GM18861 (cell line): ENCODE measurements around the gene C2CD2L.
A peak's percentile ranks its signal among the peaks of the same experiment; 100 is the strongest.
"Not testable (repeated sequence)": the region's sequence is repeated elsewhere in the genome, so short reads cannot be mapped to it uniquely, and the experiment has no call there.

Experiments
- ATAC-seq: cut with Tn5 transposase; IDR thresholded peaks from one replicate; pipeline ENCODE4 v1.9.1; 2021; ENCODE audit not compliant: unreplicated experiment

C2CD2L gene

DNA sequence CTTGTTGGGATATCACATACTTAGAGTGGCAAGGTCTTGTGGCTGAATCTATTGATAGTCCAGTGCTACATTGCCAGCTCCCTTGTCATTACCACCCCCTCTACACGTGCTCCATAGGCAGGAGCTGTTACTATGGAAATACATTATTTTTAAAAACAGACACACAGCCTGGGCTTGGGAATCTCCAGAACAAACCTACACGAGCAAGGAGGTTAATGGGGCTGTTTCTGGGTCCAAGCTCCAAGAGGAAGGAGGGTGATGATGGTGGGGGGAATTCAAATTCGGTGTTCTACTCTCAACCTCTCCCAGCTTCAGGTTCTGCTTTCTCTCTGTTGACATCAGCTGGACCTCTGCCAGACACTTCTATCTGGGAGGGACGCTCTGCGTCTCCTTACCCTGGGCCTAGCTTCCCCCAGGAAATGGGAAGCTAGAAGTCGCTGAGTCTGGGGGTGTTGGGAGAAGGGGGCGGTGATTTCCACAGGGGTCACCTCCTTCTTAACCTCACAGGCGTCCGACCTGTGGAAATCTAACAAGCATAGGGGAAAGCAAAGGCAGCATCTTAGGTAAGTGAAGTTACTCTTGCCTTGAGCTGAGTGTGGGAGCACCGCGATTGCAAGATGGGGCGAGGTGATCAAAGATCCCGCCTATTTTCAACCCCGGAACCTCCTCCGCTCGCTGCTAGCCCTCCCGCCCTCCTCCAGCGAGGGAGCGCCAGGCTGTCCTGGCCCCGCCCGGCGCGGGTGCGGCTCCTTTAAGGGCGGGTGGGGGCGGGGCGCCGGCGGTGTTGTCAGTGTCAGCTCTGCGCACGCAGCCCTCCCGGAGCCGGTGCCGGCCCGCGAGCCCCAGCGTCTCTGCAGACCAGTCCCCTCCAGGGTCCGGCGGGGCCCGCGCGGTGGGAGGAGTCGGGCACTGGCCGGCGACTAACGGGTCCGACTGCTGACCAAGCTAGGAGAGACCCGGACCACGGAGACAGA, at the start of gene C2CD2L:
Gene C2CD2L, plus strand, starts transcription at position 781 of the 974 bp plus-strand sequence. CDS start 398 bp downstream, outside the sequence.
- ATAC-seq, result peak; percentile 53

DNA sequence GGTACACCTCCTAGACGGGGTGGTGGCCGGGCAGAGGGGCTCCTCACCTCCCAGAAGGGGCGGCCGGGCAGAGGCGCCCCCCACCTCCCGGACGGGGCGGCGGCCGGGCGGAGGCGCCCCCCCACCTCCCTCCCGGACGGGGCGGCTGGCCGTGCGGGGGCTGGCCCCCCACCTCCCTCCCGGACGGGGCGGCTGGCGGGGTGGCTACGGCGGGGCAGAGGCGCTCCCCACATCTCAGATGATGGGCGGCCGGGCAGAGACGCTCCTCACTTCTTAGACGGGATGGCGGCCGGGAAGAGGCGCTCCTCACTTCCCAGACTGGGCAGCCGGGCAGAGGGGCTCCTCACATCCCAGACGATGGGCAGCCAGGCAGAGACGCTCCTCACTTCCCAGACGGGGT, 48.0 kb upstream of the C2CD2L start:
- ATAC-seq, result not testable (repeated sequence)

DNA sequence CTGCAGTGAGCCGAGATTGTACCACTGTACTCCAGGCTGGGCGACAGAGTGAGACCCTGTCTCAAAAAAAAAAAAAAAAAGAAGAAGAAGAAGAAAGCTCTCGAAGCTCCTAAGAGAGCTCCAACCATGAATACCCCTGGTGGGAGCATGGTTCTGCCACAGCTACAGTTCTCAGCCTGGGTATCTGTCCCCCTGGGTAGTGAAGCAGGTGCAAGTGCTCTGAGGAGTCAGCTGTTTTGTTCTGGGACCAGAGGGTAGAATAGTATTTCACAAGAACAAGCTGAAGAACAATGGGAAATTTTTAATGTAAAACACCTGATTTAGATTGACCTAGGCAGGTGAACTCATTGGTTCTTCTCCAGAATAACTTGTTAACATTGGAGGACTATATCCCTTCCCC, 45.9 kb upstream of the C2CD2L start:
- no peak for ATAC-seq

DNA sequence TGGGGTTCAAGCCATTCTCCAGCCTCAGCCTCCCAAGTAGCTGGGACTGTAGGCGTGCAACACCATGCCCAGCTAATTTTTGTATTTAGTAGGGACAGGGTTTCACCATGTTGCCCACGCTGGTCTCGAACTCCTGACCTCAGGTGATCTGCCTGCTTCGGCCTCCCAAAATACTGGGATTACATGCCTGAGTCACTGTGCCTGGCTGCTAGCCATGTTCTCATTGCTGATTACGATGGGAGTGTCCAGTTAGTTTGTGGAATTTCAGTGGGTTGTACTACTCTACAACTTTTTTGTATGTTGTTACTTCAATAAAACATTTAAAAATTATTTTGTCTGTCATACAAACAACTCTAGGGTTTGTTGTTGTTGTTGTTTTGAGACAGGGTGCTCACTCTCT, 44.4 kb upstream of the C2CD2L start:
- no peak for ATAC-seq

DNA sequence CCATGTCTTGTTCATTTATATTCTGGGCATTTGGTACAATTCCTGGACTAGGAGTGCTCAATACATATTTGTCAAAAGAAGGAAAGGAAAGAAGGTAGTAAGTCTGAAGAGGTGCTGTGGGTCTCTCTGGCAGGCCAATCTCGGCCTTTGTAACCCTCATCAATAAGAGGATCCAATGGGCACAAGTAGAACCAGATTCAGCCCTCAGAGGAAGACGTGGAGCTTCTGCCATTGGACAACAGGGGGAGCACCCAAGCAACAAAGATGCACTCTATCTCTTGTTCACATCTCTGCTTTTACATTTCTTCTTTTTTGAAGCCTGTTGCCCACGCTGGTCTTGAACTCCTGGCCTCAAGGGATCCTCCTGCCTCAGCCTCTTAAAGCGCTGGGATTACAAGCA, 41.8 kb upstream of the C2CD2L start:
- ATAC-seq, result no peak

DNA sequence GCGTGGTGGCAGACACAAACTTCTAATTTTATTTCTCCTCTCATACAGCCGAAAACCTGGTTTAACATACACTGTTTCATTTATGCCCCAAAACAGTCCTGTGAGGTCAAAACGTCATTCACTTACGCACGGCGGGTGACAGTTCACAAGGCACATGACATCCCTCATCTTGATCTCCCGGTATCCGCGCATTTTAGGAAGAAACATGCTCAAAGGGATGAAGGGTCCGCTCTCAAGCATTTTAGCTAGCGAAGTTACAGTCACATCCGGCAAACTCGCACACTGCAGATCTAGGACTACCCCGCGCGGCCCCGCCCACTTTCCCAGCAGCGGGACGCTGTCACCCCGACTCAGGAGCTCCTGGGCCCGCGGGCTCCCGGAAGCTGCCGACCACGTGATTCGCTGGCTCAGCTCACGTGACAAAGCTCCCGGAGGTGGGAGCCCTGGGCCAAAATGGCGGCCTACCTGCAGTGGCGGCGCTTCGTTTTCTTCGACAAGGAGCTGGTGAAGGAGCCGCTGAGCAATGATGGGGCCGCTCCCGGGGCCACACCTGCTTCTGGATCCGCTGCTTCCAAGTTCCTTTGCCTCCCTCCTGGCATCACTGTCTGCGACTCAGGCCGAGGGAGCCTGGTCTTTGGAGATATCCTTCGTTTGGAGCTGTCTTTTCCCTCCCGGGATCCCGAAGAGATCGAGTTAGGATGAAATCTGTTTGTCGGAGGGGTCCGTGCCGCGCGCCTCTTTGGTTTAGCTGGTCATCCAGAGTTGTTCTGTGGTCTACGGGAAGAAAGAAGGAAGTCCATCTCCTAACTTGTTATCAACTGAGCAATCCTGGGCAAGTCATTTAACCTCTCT, 39.5 kb upstream of the C2CD2L start, which contains the start of gene VPS11:
Gene VPS11, plus strand, starts transcription at position 448 of the 852 bp plus-strand sequence. Its CDS starts 6 bp downstream, at position 454.
- peak; percentile 83 for ATAC-seq

DNA sequence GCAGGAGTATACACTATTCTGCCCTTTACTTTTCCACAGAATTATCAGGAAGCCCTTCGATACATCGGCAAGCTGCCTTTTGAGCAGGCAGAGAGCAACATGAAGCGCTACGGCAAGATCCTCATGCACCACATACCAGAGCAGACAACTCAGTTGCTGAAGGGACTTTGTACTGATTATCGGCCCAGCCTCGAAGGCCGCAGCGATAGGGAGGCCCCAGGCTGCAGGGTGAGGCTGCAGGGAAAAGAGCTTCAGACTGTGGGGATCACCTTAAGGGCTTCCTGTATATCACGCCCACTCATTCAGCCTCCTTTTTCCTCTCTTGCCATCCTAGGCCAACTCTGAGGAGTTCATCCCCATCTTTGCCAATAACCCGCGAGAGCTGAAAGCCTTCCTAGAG, 29.3 kb upstream of the C2CD2L start:
- no peak for ATAC-seq

DNA sequence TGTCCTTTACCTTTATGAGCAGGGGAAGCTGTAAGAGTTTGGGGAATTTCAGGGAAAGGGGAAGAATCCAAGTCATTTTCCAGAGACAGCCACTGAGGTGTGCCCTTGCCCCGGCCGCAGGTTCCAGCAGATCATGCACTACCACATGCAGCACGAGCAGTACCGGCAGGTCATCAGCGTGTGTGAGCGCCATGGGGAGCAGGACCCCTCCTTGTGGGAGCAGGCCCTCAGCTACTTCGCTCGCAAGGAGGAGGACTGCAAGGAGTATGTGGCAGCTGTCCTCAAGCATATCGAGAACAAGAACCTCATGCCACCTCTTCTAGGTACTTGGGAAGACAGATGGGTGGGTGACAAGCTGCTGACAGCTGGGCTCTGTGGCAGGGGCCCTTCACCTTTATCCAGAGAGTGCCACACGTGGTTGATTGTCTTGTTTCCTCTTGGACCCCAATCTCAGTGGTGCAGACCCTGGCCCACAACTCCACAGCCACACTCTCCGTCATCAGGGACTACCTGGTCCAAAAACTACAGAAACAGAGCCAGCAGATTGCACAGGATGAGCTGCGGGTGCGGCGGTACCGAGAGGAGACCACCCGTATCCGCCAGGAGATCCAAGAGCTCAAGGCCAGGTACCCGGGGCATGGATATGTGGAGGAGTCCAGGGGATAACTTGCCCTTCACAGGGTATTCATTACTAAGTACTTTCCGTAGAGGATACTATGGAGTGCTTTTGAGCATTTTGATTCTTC, 28.3 kb upstream of the C2CD2L start:
- ATAC-seq, result no peak

DNA sequence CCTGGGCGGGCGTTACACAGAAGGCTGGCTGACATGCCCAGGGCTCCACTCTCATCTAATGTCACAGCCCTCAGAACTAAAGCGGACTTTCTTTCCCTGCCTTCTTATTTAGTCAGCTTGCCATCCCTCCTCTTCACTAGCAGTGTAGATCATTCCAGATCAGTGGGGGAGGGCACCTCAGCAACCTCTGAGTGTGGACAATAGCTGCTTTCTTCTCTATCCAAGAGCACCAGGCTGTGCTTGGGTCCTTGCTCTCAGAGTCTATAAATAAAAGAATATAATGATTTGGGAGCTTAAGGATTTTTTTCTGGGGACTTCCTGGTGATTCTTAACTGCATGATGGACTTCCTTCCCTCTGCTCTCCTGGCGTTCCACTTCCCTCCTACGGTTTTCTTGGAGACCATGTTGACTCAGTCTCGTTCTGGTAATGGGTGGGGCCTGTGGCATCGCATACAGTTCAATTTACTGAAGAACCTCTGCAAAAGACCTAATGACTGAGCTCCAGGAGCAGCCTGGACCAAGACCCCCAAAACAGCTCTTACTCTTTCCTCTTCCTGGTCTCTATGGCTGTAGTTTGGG, 25.4 kb upstream of the C2CD2L start:
- ATAC-seq, result no peak

DNA sequence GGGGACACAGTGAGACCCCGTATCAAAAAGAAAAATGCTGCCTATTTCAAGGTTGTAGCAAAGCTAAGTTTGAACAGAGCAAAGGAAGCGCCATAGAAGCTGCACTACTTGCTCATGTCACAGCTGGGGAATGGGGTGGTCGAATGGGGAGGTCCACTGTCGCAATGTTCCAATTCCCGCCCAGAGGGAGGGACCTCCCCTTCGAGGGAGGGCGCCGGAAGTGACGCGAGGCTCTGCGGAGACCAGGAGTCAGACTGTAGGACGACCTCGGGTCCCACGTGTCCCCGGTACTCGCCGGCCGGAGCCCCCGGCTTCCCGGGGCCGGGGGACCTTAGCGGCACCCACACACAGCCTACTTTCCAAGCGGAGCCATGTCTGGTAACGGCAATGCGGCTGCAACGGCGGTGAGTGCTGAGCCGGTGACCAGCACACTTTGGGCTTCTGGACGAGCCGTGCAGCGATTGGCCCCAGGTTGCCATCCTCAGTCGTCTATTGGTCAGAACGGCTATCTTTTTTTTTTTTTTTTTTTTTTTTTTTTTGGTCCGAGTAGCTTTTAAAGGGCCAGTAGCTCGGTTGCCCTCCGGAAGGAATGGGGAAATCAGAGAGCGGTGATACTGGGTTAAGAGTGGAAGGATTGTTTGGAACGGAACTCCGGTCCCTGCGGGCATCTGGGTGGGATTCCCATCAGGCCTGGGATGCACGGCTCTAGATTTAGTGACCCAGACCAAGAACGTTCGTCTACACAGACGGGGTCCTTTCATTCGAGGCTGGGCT, 22.3 kb upstream of the C2CD2L start, which contains the start of gene HMBS:
Gene HMBS, plus strand, starts transcription at position 219 of the 774 bp plus-strand sequence. Its CDS starts 153 bp downstream, at position 372.
- ATAC-seq, result peak; percentile 86

DNA sequence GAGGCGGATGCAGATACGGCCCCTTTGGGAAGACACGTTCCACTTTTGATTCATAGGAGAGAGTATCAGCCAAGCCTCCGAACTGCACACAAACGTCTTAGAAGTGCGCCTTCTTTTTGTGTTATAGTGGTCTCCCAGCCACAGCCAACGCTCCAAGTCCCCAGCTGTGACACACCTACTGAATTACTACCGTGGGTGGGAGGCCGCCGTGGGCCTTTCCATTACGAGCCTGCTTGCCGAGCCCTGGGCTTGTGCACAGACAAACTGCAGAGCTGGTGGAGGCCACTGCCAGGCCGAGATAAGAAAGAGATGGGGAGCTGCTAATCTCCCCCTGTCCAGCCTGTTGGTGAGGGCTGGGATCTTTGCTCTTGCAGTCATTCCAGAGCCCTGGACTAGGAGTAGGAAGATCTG, 21.7 kb upstream of the C2CD2L start:
- ATAC-seq, result peak; percentile 9

DNA sequence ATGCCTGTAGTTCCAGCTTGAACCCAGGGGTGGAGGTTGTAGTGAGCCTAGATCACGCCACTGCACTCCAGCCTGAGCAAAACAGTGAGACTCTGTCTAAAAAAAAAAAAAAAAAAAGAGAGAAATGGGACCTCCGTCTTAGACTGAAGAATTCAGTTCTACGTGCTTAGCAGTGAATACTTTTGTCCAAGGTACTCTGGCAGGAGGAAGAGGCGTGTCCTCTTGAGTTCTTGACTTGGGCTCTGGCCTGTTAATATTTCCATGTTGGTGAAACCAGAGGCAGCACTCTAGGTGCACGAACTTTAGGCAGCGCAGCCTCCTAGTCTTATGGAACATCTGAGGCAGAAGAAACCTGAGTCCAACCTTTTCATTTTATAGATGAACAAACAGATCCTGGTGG, 20.0 kb upstream of the C2CD2L start:
- ATAC-seq, result no peak

DNA sequence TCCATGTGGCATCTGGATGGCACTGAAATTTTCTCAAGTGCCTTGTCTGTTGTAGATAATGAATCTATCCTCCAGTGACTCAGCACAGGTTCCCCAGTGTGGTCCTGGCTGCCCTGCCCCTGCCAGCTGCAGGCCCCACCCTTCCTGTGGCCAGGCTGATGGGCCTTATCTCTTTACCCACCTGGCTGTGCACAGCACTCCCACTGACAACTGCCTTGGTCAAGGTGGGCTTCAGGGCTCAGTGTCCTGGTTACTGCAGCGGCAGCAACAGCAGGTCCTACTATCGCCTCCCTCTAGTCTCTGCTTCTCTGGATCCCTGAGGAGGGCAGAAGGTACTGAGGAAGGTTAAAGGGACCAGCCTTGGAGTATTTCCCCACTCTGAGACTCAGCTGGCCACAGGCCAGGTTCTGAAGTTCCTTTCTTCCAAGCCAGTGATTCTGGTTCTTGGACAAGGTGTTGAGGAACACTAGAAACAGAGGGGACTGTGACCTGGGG, 19.4 kb upstream of the C2CD2L start:
- no peak for ATAC-seq

DNA sequence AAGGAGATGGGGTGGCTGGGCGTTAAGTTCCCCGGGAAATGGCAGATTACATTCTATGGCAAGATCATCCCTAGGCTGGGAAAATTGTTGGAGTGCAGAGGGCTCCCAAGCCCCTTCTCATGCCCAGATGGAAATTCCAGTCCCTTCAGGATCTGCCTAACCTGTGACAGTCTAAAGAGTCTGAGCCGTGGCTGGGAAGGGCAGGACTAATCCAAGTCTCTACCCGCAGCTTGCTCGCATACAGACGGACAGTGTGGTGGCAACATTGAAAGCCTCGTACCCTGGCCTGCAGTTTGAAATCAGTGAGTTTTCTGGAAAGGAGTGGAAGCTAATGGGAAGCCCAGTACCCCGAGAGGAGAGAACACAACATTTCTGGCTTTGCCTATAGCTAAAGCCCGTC, 18.7 kb upstream of the C2CD2L start:
- no peak for ATAC-seq

DNA sequence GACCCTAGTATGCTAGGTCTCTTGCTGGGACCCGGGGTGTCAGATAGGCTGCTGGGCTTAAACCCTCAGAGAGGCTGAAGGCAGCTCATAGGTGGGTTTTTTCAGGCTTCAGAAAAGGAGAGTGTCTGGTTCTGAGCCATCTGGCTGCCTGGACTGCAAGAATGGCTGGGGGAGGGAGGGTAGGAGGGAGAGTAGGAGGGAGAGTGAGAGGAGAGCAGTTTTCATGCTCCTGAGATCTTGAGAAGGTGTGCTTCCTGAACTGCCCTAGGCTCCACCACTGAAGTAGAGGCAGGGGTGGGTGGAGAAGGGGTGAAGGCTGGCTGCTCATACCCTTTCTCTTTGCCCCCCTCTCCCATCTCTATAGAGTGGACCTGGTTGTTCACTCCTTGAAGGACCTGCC, 17.8 kb upstream of the C2CD2L start:
- ATAC-seq, result no peak

DNA sequence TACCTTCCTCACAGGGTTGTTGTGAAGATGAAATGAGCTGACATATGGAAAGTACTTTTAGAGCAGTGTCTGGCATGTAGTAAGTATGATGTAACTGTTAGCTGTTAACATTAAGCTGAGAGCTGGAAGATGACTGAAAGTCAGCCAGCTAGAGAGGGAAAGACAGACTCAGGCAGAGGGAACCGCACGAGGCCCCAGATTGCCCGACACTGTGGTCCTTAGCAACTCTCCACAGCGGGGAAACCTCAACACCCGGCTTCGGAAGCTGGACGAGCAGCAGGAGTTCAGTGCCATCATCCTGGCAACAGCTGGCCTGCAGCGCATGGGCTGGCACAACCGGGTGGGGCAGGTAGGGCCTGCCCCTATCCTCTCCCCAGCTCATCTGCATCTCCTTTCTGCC, 16.0 kb upstream of the C2CD2L start:
- no peak for ATAC-seq

DNA sequence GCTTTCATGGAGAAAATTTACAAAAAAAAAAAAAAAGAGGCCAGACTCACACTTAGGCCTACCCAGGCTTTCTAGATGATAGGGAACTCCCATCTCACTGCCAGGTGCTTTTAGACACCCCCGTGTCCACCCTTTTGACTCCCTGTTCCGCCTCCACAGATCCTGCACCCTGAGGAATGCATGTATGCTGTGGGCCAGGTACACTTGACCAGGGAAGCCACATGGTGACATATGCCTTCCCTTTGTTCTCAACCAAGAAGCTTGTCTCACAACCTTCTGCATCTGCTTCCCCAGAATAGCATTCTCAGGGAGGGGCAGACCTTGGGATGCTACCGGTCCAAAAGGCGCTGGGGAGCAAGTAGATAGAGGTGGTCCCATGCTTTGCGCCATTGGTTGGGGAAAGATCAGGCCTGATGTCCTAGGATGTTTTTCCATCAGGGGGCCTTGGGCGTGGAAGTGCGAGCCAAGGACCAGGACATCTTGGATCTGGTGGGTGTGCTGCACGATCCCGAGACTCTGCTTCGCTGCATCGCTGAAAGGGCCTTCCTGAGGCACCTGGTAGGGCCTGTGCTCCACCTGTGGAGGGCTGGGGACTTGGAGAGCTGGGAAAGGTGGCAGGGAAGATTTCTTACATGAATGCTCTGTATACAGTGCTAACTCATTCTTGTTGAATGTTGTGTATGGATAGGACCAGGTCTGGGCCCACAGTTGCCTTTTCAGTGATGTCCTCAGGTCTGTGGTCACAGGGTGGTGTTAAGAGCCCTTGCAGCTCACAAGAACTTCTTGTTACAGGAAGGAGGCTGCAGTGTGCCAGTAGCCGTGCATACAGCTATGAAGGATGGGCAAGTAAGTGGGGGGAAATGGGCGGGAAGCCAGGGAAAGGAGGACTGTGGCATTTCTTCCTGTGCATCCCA, 14.9 kb upstream of the C2CD2L start:
- no peak for ATAC-seq
